ENCODE measurements around the gene SLX4IP. TPM values are rescaled to one million over a fixed set of nuclear protein-coding genes. Genes with fewer than 3 reads are reported as not detected.

Gene SLX4IP
- total RNA-seq, 1 donor from 2014 or later = 9.0 TPM

- intact Hi-C loops (cut with micrococcal nuclease) = no loop called here
Measured at GRCh38 chr20:10490257-10490656, 55.2 kb downstream of the SLX4IP start.

GRCh38 chr20:10490706-10491105, 55.6 kb downstream of the SLX4IP start:
- intact Hi-C loops (cut with micrococcal nuclease) = no loop called here

GRCh38 chr20:10492065-10492464, 57.0 kb downstream of the SLX4IP start:
- intact Hi-C loops (cut with micrococcal nuclease) = no loop called here

GRCh38 chr20:10492844-10493243, 57.7 kb downstream of the SLX4IP start:
- intact Hi-C loops (cut with micrococcal nuclease) = no loop called here

GRCh38 chr20:10495173-10495572, 60.1 kb downstream of the SLX4IP start:
- intact Hi-C loops (cut with micrococcal nuclease) = no loop called here

GRCh38 chr20:10496465-10496864, 61.4 kb downstream of the SLX4IP start:
- intact Hi-C loops (cut with micrococcal nuclease) = no loop called here

- intact Hi-C loops (cut with micrococcal nuclease) = no loop called here
Measured at GRCh38 chr20:10497283-10497682, 62.2 kb downstream of the SLX4IP start.

GRCh38 chr20:10497791-10498190, 62.7 kb downstream of the SLX4IP start:
- intact Hi-C loops (cut with micrococcal nuclease) = no loop called here

GRCh38 chr20:10498200-10498599, 63.1 kb downstream of the SLX4IP start:
- intact Hi-C loops (cut with micrococcal nuclease) = no loop called here

- intact Hi-C loops (cut with micrococcal nuclease) = no loop called here
Measured at GRCh38 chr20:10501402-10501801, 66.3 kb downstream of the SLX4IP start.

GRCh38 chr20:10502098-10502526, 67.0 kb downstream of the SLX4IP start:
- intact Hi-C loops (cut with micrococcal nuclease) = loop anchor here (1.0 kb wide), 1 partner anchor 68 kb away; the partner anchor contains the start of gene MKKS

- intact Hi-C loops (cut with micrococcal nuclease) = no loop called here
Measured at GRCh38 chr20:10504608-10504993, 69.5 kb downstream of the SLX4IP start.

GRCh38 chr20:10504994-10505730, 70.1 kb downstream of the SLX4IP start:
- intact Hi-C loops (cut with micrococcal nuclease) = no loop called here

GRCh38 chr20:10505827-10506226, 70.7 kb downstream of the SLX4IP start:
- intact Hi-C loops (cut with micrococcal nuclease) = no loop called here

- intact Hi-C loops (cut with micrococcal nuclease) = no loop called here
Measured at GRCh38 chr20:10507052-10507451, 71.9 kb downstream of the SLX4IP start.

GRCh38 chr20:10508060-10508459, 73.0 kb downstream of the SLX4IP start:
- intact Hi-C loops (cut with micrococcal nuclease) = no loop called here

- intact Hi-C loops (cut with micrococcal nuclease) = no loop called here
Measured at GRCh38 chr20:10508468-10509251, 73.6 kb downstream of the SLX4IP start.

- intact Hi-C loops (cut with micrococcal nuclease) = no loop called here
Measured at GRCh38 chr20:10509376-10509775, 74.3 kb downstream of the SLX4IP start.

GRCh38 chr20:10510216-10510615, 75.1 kb downstream of the SLX4IP start:
- intact Hi-C loops (cut with micrococcal nuclease) = no loop called here

- intact Hi-C loops (cut with micrococcal nuclease) = loop anchor here (1.0 kb wide), 1 partner anchor 77 kb away; the partner anchor contains the start of gene MKKS
Measured at GRCh38 chr20:10511170-10511508, 76.0 kb downstream of the SLX4IP start.

GRCh38 chr20:10511509-10512251, 76.6 kb downstream of the SLX4IP start:
- intact Hi-C loops (cut with micrococcal nuclease) = loop anchor here (1.0 kb wide), 1 partner anchor 77 kb away; the partner anchor contains the start of gene MKKS

- intact Hi-C loops (cut with micrococcal nuclease) = no loop called here
Measured at GRCh38 chr20:10513061-10513460, 78.0 kb downstream of the SLX4IP start.
